Measurements from ENCODE around the gene MYH11.

Gene MYH11

GRCh38 chr16:15769239-15769638, 87.6 kb downstream of the MYH11 start:
- no peak for DNase-seq
- intact Hi-C loops (cut with DNase I), result no loop called here

GRCh38 chr16:15768201-15768600, 88.6 kb downstream of the MYH11 start:
- intact Hi-C loops (cut with DNase I), result no loop called here
- no peak for DNase-seq

DNA sequence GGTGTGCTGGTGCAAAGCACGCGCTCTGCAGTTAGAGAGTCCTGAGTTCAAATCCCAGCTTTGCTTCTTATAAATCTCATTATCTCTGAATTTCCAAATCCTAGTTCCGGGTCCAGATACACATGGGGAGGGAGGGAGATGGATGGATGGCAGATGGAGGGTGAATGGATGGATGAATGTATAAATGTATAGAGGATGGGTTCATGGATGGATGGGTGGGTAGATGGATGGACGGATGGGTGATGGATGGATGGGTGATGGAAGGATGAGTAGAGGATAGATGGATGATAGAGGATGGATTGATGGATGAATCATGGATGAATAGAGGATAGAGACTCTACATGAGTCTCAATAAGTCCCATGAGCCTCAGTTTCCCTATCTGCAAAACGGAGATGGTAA, 89.9 kb downstream of the MYH11 start:
- intact Hi-C loops (cut with DNase I), result no loop called here
- DNase-seq, result no peak

DNA sequence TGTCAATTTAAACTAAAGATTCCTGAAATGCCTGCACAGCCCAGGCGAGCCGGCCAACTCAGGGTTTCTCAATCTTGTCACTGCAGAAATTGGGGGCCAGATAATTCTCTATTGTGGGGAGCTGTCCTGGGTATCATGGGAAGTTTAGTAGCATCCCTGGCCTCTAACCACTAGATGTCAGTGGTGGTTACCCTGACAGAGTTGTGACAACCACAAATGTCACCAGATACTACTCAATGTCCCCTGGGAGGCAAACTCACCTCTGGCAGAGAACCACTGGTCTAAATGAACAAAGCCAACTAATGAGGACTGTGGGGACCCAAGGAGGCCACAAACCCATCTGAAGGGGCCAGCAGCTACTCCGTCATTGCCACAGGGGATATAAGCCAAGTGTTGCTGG, 90.9 kb downstream of the MYH11 start:
- intact Hi-C loops (cut with DNase I), result no loop called here
- peak in 27 of 42 donors; percentile 6 to 67 (median 33) for DNase-seq

- intact Hi-C loops (cut with DNase I), result no loop called here
- DNase-seq, result no peak
Observed at GRCh38 chr16:15765116-15765515, 91.7 kb downstream of the MYH11 start.

GRCh38 chr16:15764112-15764511, 92.7 kb downstream of the MYH11 start:
- DNase-seq, result no peak
- intact Hi-C loops (cut with DNase I), result no loop called here

GRCh38 chr16:15760129-15760528, 96.7 kb downstream of the MYH11 start:
- intact Hi-C loops (cut with DNase I), result no loop called here
- no peak for DNase-seq

DNA sequence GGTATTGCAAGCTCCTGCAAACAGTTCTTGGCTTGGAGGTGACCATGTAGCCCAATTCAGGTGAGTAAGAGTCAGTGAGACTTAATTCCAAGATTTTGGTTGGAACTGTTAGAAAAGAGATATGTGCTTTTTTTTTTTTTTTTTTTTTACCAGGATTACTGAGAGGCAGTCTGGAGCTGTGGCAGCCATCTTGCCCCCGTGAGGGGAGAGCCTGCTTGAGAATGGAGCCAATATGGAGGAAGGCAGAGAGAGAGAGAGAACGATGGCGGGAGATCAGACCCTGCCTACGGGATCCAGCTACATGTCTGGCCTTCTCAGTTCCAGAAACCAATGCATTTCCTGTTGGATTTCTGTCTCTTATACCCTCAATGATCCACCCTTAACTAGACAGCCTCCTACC, 97.8 kb downstream of the MYH11 start:
- DNase-seq, result no peak
- intact Hi-C loops (cut with DNase I), result no loop called here

- no peak for DNase-seq
- intact Hi-C loops (cut with DNase I), result no loop called here
Observed at GRCh38 chr16:15757630-15758251, 99.1 kb downstream of the MYH11 start.

DNA sequence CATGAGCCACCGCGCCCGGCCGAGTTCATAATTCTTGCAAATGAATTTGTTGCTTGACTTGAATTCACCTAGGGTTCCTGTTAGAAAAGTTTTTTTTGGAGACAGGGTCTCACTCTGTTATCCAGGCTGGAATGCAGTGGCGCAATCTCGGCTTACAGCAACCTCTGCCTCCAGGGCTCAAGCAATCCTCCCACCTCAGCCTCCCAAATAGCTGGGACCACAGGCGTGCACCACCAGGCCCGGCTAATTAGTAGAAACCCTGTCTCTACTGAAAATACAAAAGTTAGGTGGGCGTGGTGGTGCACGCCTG, 99.8 kb downstream of the MYH11 start:
- intact Hi-C loops (cut with DNase I), result no loop called here
- DNase-seq, result no peak

DNA sequence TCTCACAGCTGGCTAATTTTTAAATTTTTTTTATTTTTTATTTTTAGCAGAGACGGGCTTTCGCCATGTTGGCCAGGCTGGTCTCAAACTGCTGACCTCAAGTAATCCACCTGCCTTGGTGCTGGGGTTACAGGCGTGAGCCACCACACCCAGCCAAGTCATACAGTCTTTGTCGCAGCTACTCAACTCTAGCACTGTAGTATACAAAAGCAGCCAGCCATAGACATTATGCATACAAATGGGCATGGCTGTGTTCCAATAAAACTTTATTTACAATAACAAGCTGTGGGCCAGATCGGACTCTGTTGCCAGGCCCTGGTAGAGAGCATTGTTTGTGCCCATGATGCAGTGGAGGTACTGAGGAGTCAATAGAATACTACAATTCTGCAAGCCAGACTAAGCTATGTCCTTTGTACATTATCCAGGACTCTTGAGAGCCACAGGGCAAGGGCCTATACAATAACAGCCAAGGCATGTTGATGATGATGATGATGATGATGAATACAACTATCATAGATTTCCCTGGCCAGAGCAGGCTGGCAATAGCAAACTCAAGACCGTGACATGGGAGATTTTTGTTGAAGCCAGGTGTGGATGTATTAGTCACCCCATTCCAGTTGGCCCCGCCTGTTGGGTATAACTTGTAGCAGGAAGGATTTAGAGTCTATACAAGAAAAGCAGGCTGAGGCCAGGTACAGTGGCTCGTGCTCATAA, 101.8 kb downstream of the MYH11 start:
- intact Hi-C loops (cut with DNase I), result no loop called here
- no peak for DNase-seq

- intact Hi-C loops (cut with DNase I), result no loop called here
Observed at GRCh38 chr16:15752717-15753488, 103.9 kb downstream of the MYH11 start.

GRCh38 chr16:15751940-15752339, 104.9 kb downstream of the MYH11 start:
- no peak for DNase-seq
- intact Hi-C loops (cut with DNase I), result no loop called here

More at GRCh38 chr16:15752717-15753488, 103.9 kb downstream of the MYH11 start:
- no peak for DNase-seq

DNA sequence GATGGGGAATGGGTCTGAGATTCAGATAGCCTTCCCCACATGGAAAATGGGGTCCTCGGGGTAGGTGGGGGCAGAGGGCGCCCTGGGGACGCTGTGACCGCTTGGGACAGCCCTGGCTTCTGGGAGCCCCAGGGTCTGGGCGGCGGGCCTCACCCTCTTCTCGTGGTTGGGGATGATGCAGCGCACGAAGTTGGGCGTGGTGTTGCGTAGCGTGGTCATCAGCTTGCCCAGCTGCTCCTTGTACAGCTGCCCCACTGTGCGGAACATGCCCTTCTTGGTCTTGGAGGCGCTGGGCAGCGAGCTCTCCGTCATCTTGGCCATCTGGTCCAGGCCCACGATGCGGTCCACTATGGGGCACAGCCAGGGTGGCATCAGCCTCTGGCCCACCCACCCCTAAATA, 106.8 kb downstream of the MYH11 start:
- DNase-seq, result no peak
- intact Hi-C loops (cut with DNase I), result no loop called here

GRCh38 chr16:15749371-15749770, 107.5 kb downstream of the MYH11 start:
- intact Hi-C loops (cut with DNase I), result no loop called here

GRCh38 chr16:15748654-15749053, 108.2 kb downstream of the MYH11 start:
- intact Hi-C loops (cut with DNase I), result no loop called here

More at GRCh38 chr16:15749371-15749770, 107.5 kb downstream of the MYH11 start:
- DNase-seq, result no peak

DNA sequence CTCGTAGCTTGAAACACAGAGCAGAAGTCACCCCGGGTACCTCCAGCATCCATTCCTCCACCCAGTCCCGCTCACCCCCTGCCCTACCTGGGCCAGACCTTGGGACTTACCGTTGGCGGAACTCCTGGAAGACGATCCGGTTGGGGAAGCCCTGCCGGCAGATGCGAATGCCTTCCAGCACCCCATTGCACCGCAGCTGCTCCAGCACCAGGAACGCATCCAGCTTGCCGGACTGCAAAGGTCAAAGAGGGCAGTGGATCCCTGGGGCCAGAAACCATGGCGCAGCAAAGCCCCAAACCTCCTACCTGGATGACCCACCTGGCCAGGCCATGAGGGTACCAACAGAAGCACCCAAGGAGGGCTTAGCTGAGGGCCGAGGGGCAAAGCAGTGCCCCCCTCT, 108.9 kb downstream of the MYH11 start:
- no peak for DNase-seq
- intact Hi-C loops (cut with DNase I), result no loop called here

More at GRCh38 chr16:15748654-15749053, 108.2 kb downstream of the MYH11 start:
- DNase-seq, result no peak

GRCh38 chr16:15746332-15746731, 110.5 kb downstream of the MYH11 start:
- DNase-seq, result no peak
- intact Hi-C loops (cut with DNase I), result no loop called here

DNA sequence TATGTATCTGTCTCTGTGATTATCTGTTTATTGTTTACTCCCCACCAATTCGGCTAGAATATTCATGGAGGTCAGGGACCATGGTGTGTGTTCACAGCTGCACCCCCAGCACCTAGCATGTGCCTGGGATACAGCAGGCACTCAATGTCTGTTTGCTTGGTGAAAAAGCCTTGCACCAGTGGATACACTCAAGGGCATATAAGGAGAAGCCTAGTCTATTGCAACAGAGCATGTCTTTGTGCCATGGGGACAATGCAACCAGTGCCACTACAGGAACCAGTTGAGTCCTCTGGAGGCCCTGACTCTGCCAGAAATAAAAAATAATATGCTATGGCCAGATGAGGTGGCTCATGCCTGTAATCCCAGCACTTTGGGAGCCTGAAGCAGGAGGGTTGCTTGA, 113.2 kb downstream of the MYH11 start:
- DNase-seq, result no peak
- intact Hi-C loops (cut with DNase I), result no loop called here

DNA sequence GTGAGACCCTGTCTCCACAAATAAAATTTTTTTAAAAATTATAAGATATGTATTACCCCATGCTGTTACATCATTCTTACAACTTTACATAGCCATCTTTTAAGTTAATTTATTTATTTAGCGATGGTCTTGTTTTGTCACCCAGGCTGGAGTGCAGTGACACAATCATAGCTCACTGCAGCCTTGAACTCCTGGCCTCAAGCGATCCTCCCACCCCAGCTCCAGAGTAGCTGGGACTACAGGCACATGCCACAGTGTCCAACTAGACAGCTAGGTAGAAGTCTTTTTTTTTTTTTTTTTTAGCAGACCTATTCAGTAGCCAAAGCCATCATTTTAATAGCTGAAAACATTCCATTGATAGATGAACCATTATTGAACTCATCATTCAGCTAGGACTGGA, 114.1 kb downstream of the MYH11 start:
- intact Hi-C loops (cut with DNase I), result no loop called here
- DNase-seq, result no peak

All from head of caudate nucleus (tissue), 42 donors.